Mononuclear cell (primary cell): Measurements from ENCODE around the gene ZNF621. TPM values are rescaled to one million over a fixed set of nuclear protein-coding genes. Genes with fewer than 3 reads are reported as not detected.

Source experiments
- H3K27me3 ChIP-seq: 2 replicates; pipeline ENCODE4 v1.6.0; 2011; ENCODE audit warnings: low read length, control low read depth; ENCODE audit not compliant: insufficient read depth
- H3K4me1 ChIP-seq: 2 replicates; pipeline ENCODE4 v1.5.1; 2011; ENCODE audit warnings: mild to moderate bottlenecking, low read length, control low read depth; ENCODE audit not compliant: insufficient read depth
- H3K4me3 ChIP-seq: 2 replicates; pipeline ENCODE4 v1.5.1; 2011; ENCODE audit warnings: mild to moderate bottlenecking, low read length, moderate library complexity
- H3K9me3 ChIP-seq: 2 replicates; pipeline ENCODE4 v1.5.1; 2011; ENCODE audit warnings: low read depth, mild to moderate bottlenecking, control low read depth, low read length
- total RNA-seq: library from RNA; depleted of rRNA; stranded (reverse); fragments of >200 nt; gene quantifications from one replicate; pipeline ENCODE4 v1.2.3, GENCODE V29; 2012

Gene ZNF621
- total RNA-seq, 1 donor, result 5.6 TPM

GRCh38 chr3:40574661-40575060 is 49.9 kb downstream of the ZNF621 start:
- no peaks in the 10 kb centered on the region for H3K9me3 ChIP-seq
- no peak overlapping the region for H3K4me3 ChIP-seq
- no peaks in the 10 kb centered on the region for H3K4me1 ChIP-seq
- no peaks in the 10 kb centered on the region for H3K27me3 ChIP-seq

GRCh38 chr3:40576396-40576795 is 51.6 kb downstream of the ZNF621 start:
- Histone ChIP-seq H3K4me3 (no peak overlapping the region), H3K4me1 (no peaks in the 10 kb centered on the region)

GRCh38 chr3:40580494-40581091 is 55.8 kb downstream of the ZNF621 start:
- Histone ChIP-seq H3K4me1 (no peaks in the 10 kb centered on the region), H3K9me3 (no peaks in the 10 kb centered on the region), H3K4me3 (no peak overlapping the region), H3K27me3 (no peaks in the 10 kb centered on the region)

More at GRCh38 chr3:40576396-40576795, 51.6 kb downstream of the ZNF621 start:
- Histone ChIP-seq H3K9me3 (no peaks in the 10 kb centered on the region), H3K27me3 (no peaks in the 10 kb centered on the region)

GRCh38 chr3:40581166-40581565 is 56.4 kb downstream of the ZNF621 start:
- Histone ChIP-seq H3K4me1 (no peaks in the 10 kb centered on the region), H3K27me3 (no peaks in the 10 kb centered on the region), H3K9me3 (no peaks in the 10 kb centered on the region), H3K4me3 (no peak overlapping the region)

GRCh38 chr3:40582401-40583027 is 57.8 kb downstream of the ZNF621 start:
- Histone ChIP-seq H3K4me3 (no peak overlapping the region), H3K27me3 (no peaks in the 10 kb centered on the region), H3K4me1 (no peaks in the 10 kb centered on the region), H3K9me3 (no peaks in the 10 kb centered on the region)

- Histone ChIP-seq H3K27me3 (no peaks in the 10 kb centered on the region), H3K4me3 (no peak overlapping the region)
Measured at GRCh38 chr3:40583691-40584090, 58.9 kb downstream of the ZNF621 start.

GRCh38 chr3:40584625-40585189 is 59.9 kb downstream of the ZNF621 start:
- Histone ChIP-seq H3K4me3 (no peak overlapping the region), H3K9me3 (no peaks in the 10 kb centered on the region), H3K27me3 (no peaks in the 10 kb centered on the region), H3K4me1 (no peaks in the 10 kb centered on the region)

More at GRCh38 chr3:40583691-40584090, 58.9 kb downstream of the ZNF621 start:
- Histone ChIP-seq H3K4me1 (no peaks in the 10 kb centered on the region), H3K9me3 (no peaks in the 10 kb centered on the region)

- no peaks in the 10 kb centered on the region for H3K27me3 ChIP-seq
- H3K4me3 ChIP-seq, result no peak overlapping the region
- no peaks in the 10 kb centered on the region for H3K4me1 ChIP-seq
- no peaks in the 10 kb centered on the region for H3K9me3 ChIP-seq
Measured at GRCh38 chr3:40585381-40586016, 60.7 kb downstream of the ZNF621 start.

GRCh38 chr3:40586901-40587300 is 62.1 kb downstream of the ZNF621 start:
- Histone ChIP-seq H3K4me3 (no peak overlapping the region), H3K9me3 (no peaks in the 10 kb centered on the region), H3K4me1 (no peaks in the 10 kb centered on the region), H3K27me3 (no peaks in the 10 kb centered on the region)

- no peaks in the 10 kb centered on the region for H3K9me3 ChIP-seq
- H3K27me3 ChIP-seq, result no peaks in the 10 kb centered on the region
- no peaks in the 10 kb centered on the region for H3K4me1 ChIP-seq
- no peak overlapping the region for H3K4me3 ChIP-seq
Measured at GRCh38 chr3:40588406-40588805, 63.6 kb downstream of the ZNF621 start.

Other genes starting within 250 kb of the ZNF621 start
- 60.4 TPM for gene EIF1B, start 215.3 kb upstream of the ZNF621 start, total RNA-seq
- 0.10 TPM for gene ENTPD3, start 137.8 kb upstream of the ZNF621 start, total RNA-seq
- 542 TPM for gene RPL14, start 67.6 kb upstream of the ZNF621 start, total RNA-seq
- 5.4 TPM for gene ZNF619, start 47.8 kb upstream of the ZNF621 start, total RNA-seq
- gene ZNF620, start 18.9 kb upstream of the ZNF621 start, total RNA-seq, result 0.63 TPM